Panc1 (cell line): ENCODE measurements around the gene UBE2D4.

ENCODE experiments used
- POLR2AphosphoS5 ChIP-seq: IDR thresholded peaks from 2 replicates; pipeline ENCODE4 v1.6.1; 2012; ENCODE audit warnings: mild to moderate bottlenecking, low read depth, low read length, moderate library complexity
- SIN3A ChIP-seq: IDR thresholded peaks from 2 replicates; pipeline ENCODE4 v1.6.1; 2012; ENCODE audit warnings: low read depth, mild to moderate bottlenecking, low read length, moderate library complexity, borderline replicate concordance; ENCODE audit not compliant: insufficient read depth
- TF ChIP-seq, protein P1 (sequence below): fragments of 450-650 bp; IDR thresholded peaks from 2 replicates; pipeline ENCODE4 v1.5.1; 2017; ENCODE audit warnings: mild to moderate bottlenecking
- TF ChIP-seq, protein P2 (sequence below), 2 experiments: IDR thresholded peaks; 2 replicates each; pipeline ENCODE4 v1.6.1; 2011 to 2012; ENCODE audit warnings: low read depth in 2 of 2, control low read depth in 1 of 2, low read length in 1 of 2, mild to moderate bottlenecking in 1 of 2, moderate library complexity in 1 of 2; ENCODE audit not compliant: insufficient read depth in 1 of 2

DNA sequence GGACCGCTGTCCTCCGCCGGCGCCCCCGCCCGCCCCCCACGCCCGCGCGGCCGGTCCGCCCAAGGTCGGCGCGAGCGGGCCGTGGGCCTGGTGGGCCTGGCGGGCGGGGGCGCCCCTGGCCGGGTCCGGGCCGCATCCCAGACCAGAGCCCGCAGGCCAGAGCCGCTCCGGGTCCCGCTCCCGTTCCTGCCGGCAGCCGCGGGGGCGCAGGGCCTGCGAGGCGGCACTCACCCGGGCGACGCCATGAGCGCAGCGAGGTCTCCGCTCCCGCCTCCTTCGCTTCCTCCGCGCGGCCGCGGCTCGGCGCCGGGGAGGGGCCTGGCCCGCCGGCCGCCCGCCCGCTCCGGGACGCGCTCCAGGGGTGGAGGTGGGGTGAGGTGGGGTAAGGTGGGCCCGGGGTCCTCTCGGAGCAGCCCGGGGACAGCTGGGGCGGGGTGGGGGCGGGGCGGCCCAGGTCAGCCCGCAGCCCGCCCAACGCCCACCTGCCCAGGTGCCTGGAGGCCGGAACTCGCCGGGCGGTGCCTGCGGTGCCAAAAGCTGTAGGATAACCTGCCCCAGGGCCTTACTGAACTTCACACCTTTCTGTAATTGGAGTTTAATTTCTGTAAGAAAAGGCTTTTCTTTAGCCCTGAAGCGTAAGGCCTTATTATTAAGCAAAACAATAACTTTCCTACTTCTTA, 19.8 kb upstream of the UBE2D4 start, which contains the start of gene URGCP:
- TF ChIP-seq, protein P1, sequence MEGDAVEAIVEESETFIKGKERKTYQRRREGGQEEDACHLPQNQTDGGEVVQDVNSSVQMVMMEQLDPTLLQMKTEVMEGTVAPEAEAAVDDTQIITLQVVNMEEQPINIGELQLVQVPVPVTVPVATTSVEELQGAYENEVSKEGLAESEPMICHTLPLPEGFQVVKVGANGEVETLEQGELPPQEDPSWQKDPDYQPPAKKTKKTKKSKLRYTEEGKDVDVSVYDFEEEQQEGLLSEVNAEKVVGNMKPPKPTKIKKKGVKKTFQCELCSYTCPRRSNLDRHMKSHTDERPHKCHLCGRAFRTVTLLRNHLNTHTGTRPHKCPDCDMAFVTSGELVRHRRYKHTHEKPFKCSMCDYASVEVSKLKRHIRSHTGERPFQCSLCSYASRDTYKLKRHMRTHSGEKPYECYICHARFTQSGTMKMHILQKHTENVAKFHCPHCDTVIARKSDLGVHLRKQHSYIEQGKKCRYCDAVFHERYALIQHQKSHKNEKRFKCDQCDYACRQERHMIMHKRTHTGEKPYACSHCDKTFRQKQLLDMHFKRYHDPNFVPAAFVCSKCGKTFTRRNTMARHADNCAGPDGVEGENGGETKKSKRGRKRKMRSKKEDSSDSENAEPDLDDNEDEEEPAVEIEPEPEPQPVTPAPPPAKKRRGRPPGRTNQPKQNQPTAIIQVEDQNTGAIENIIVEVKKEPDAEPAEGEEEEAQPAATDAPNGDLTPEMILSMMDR, result no peak
- no peak for TF ChIP-seq POLR2AphosphoS5
- TF ChIP-seq, protein P2, sequence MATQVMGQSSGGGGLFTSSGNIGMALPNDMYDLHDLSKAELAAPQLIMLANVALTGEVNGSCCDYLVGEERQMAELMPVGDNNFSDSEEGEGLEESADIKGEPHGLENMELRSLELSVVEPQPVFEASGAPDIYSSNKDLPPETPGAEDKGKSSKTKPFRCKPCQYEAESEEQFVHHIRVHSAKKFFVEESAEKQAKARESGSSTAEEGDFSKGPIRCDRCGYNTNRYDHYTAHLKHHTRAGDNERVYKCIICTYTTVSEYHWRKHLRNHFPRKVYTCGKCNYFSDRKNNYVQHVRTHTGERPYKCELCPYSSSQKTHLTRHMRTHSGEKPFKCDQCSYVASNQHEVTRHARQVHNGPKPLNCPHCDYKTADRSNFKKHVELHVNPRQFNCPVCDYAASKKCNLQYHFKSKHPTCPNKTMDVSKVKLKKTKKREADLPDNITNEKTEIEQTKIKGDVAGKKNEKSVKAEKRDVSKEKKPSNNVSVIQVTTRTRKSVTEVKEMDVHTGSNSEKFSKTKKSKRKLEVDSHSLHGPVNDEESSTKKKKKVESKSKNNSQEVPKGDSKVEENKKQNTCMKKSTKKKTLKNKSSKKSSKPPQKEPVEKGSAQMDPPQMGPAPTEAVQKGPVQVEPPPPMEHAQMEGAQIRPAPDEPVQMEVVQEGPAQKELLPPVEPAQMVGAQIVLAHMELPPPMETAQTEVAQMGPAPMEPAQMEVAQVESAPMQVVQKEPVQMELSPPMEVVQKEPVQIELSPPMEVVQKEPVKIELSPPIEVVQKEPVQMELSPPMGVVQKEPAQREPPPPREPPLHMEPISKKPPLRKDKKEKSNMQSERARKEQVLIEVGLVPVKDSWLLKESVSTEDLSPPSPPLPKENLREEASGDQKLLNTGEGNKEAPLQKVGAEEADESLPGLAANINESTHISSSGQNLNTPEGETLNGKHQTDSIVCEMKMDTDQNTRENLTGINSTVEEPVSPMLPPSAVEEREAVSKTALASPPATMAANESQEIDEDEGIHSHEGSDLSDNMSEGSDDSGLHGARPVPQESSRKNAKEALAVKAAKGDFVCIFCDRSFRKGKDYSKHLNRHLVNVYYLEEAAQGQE (IDR thresholded peaks at IDR 0.05; ENCODE audit: insufficient read depth in 1 of 2, low read depth in 2 of 2, low read length in 1 of 2), result no peak
- TF ChIP-seq SIN3A, result no peak
